Vagina (tissue), 2 donors: ENCODE results near the gene ARHGAP5.

Experiments used
- POLR2A ChIP-seq, 2 donors: fragments of 450-650 bp; IDR thresholded peaks; one replicate each; pipeline ENCODE4 v1.6.1; 2017; ENCODE audit warnings: antibody characterized with exemption in 2 of 2, mild to moderate bottlenecking in 2 of 2, moderate library complexity in 2 of 2
- POLR2AphosphoS5 ChIP-seq, 2 donors: sonication (generic); formaldehyde crosslinking; IDR thresholded peaks; one replicate each; pipeline ENCODE4 v1.9.0; 2017; ENCODE audit warnings: antibody characterized with exemption in 2 of 2, mild to moderate bottlenecking in 2 of 2, low read depth in 1 of 2; ENCODE audit not compliant: insufficient read depth in 1 of 2

DNA sequence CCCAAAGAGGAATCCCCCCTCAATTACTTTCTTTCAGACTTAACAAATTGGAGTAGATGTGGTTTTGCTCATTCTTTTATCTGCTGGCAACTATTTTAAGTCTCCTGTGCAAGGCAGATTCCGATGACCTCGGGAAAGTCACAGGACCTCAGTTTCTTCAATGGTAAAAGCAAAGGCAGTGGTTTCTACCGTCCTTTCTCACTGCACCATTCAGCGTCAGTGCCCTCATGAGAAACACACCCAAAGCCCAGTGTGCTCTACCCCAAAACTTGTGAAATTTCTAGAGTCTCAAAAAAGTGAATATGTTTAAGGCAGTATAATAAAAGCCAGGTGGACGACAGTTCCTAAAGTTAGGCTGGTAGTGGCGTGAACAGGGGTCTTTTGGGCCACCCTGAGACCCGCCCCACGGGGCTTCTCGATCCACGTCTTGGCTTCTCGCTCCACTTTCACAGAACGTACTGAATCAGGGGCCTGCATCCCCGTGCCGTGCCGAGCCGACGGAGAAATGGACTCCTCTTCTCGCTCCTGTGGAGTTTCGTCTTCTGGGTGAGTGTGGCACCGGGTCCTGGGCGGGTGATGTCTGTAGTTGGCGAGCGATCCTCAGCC is 1.3 kb upstream of the ARHGAP5 start:
- TF ChIP-seq POLR2A (IDR thresholded peaks at IDR 0.05) = no peak
- no peak for TF ChIP-seq POLR2AphosphoS5 (IDR thresholded peaks at IDR 0.05; ENCODE audit: insufficient read depth in 1 of 2, low read depth in 1 of 2)
